GM12878 (cell line): ENCODE results near the gene LAIR1. TPM values are rescaled to one million over a fixed set of nuclear protein-coding genes. Genes with fewer than 3 reads are reported as not detected.
A peak's percentile ranks its signal among the peaks of the same experiment; 100 is the strongest.
"Not testable (repeated sequence)": the region's sequence is repeated elsewhere in the genome, so short reads cannot be mapped to it uniquely, and the experiment has no call there.

Source experiments
- ATAC-seq: fragments of 200-7000 bp; cut with Tn5 transposase; 3 replicates; pipeline ENCODE4 v1.9.1; 2020; ENCODE audit warnings: mild to moderate bottlenecking, moderate library complexity
- BruUV-seq: library from RNA; stranded (reverse); fragments of 400-500 nt; replicated peaks from 2 replicates; lab custom pipeline; 2021; lab: Mats Ljungman, UMichigan
- CTCF ChIA-PET: fragments of 300-600 bp; sonication (Branson Sonifier 250); formaldehyde crosslinking; extraction: SDS; loops from one replicate; lab custom pipeline; 2021; ENCODE audit warnings: inconsistent platforms; lab: Yijun Ruan, JAX
- POLR2A ChIA-PET: fragments of 350-600 bp; formaldehyde crosslinking; extraction: SDS; loops from one replicate; lab custom pipeline; 2021; ENCODE audit warnings: inconsistent platforms; lab: Charles Lee
- RAD21 ChIA-PET: fragments of 300-600 bp; sonication (Branson Sonifier 250); formaldehyde crosslinking; loops from one replicate; lab custom pipeline; 2023; ENCODE audit warnings: antibody characterized with exemption; ENCODE audit not compliant: unreplicated experiment; lab: Charles Lee
- SMC1A ChIA-PET: fragments of 300-600 bp; sonication (Branson Sonifier 250); formaldehyde crosslinking; loops from one replicate; lab custom pipeline; 2023; ENCODE audit not compliant: unreplicated experiment, uncharacterized antibody; lab: Charles Lee
- DNase-seq: peaks from one replicate; pipeline ENCODE4 v3.0.0-alpha.2; 2011; ENCODE audit warnings: low read depth, low spot score
- FAIRE-seq: peaks from 3 replicates; lab custom pipeline; 2011; peaks lifted over from hg19 to GRCh38; lab: Jason Lieb, UNC
- H2AFZ ChIP-seq: 2 replicates; pipeline ENCODE4 v1.6.0; 2011; ENCODE audit warnings: low read depth, low read length, control low read depth; ENCODE audit not compliant: control insufficient read depth
- H3K27ac ChIP-seq: 2 replicates; pipeline ENCODE4 v1.5.1; 2011; ENCODE audit warnings: control low read depth; ENCODE audit not compliant: control insufficient read depth, insufficient read depth
- H3K27me3 ChIP-seq, 2 experiments: replicated peaks in 1 of 2; 2 replicates each; pipeline versions ENCODE4 v1.6.0 to v1.6.1; 2011; ENCODE audit warnings: low read length in 1 of 2; ENCODE audit not compliant: control insufficient read depth in 2 of 2, insufficient read depth in 2 of 2
- H3K36me3 ChIP-seq, 2 experiments: 2 replicates each; pipeline ENCODE4 v1.5.1; 2011; ENCODE audit warnings: low read length in 1 of 2; ENCODE audit not compliant: control insufficient read depth in 2 of 2, insufficient read depth in 2 of 2
- H3K4me1 ChIP-seq: 2 replicates; pipeline ENCODE4 v1.6.1; 2011; ENCODE audit warnings: mild to moderate bottlenecking, low read length, moderate library complexity, mixed read lengths; ENCODE audit not compliant: control insufficient read depth, insufficient read depth
- H3K4me2 ChIP-seq: 2 replicates; pipeline ENCODE4 v1.6.0; 2011; ENCODE audit warnings: control low read depth; ENCODE audit not compliant: control insufficient read depth, insufficient read depth
- H3K4me3 ChIP-seq: fragments of 200-600 bp; sonication (generic); 2 replicates; pipeline ENCODE4 v1.5.1; 2016
- H3K79me2 ChIP-seq: 2 replicates; pipeline ENCODE4 v1.6.0; 2011; ENCODE audit warnings: low read length; ENCODE audit not compliant: control insufficient read depth, insufficient read depth
- H3K9ac ChIP-seq: 2 replicates; pipeline ENCODE4 v1.8.0; 2011; ENCODE audit warnings: low read length, control low read depth, mixed read lengths; ENCODE audit not compliant: control insufficient read depth, insufficient read depth
- H3K9me3 ChIP-seq: replicated peaks from 3 replicates; pipeline ENCODE4 v1.5.1; 2011; ENCODE audit warnings: mild to moderate bottlenecking, low read length; ENCODE audit not compliant: control insufficient read depth, insufficient read depth
- H4K20me1 ChIP-seq: 2 replicates; pipeline ENCODE4 v1.6.0; 2011; ENCODE audit not compliant: control insufficient read depth, insufficient read depth
- CTCF ChIP-seq, 3 experiments: IDR thresholded peaks in 2 of 3; conservative IDR thresholded peaks in 1 of 3; 2 replicates each; pipeline ENCODE4 v1.5.1; 2011; ENCODE audit warnings: low read depth in 3 of 3, low read length in 3 of 3, mild to moderate bottlenecking in 3 of 3, control low read depth in 2 of 3, moderate library complexity in 2 of 3, inconsistent platforms in 1 of 3, mixed read lengths in 1 of 3; ENCODE audit not compliant: control insufficient read depth in 2 of 3, insufficient read depth in 1 of 3; ENCODE audit errors: extremely low read depth in 1 of 3
- ETV6 ChIP-seq, 2 experiments: fragments of 450-650 bp in 1 of 2; IDR thresholded peaks in 1 of 2; conservative IDR thresholded peaks in 1 of 2; 2 replicates each; pipeline ENCODE4 v1.6.1; 2014; ENCODE audit warnings: antibody characterized with exemption in 1 of 2, borderline replicate concordance in 1 of 2, low read depth in 1 of 2, mild to moderate bottlenecking in 1 of 2, moderate library complexity in 1 of 2
- RAD21 ChIP-seq: IDR thresholded peaks from 2 replicates; pipeline ENCODE4 v1.6.1; 2011; ENCODE audit warnings: mild to moderate bottlenecking, low read depth, low read length, moderate library complexity; ENCODE audit not compliant: insufficient read depth
- WGBS: methylation state at CpG from one replicate; pipeline ENCODE4 v1.1.6; 2016; ENCODE audit warnings: low lambda C conversion rate; ENCODE audit not compliant: insufficient replicate concordance, insufficient coverage; ENCODE audit errors: missing lambda C conversion rate; 5-methylcytosine and 5-hydroxymethylcytosine counted together
- in situ Hi-C: fragments of 300-500 bp; cut with MboI; formaldehyde crosslinking; loops from 9 replicates; pipeline ENCODE4 v1.14.3; 2018; ENCODE audit warnings: mixed read lengths
- intact Hi-C: fragments of 100-400 bp; cut with micrococcal nuclease; formaldehyde crosslinking; loops from one replicate; pipeline ENCODE4 v1.14.2; 2022; ENCODE audit not compliant: unreplicated experiment
- polyA plus RNA-seq, 11 experiments: library from polyadenylated mRNA; depleted of rRNA in 4 of 11; unstranded in 6 of 11; stranded (reverse) in 5 of 11; fragments of >200 nt; fragmentation: Nextera tagmentation in 4 of 11; fragmentation: Illumina TruSeq in 1 of 11; extraction: Ambion mirVana in 4 of 11; extraction: Trizol in 1 of 11; gene quantifications; 1 replicate in 1 of 11; 2 replicates in 10 of 11; pipeline versions ENCODE4 v1.2.1 to v1.2.3, GENCODE V29; 2011 to 2016; ENCODE audit warnings: inconsistent platforms in 2 of 11, missing spikeins in 2 of 11, low read depth in 1 of 11
- total RNA-seq, 4 experiments: library from RNA; depleted of rRNA in 3 of 4; stranded (reverse); fragments of >200 nt in 3 of 4; fragmentation: Illumina TruSeq in 1 of 4; extraction: Trizol in 1 of 4; gene quantifications; 2 replicates each; pipeline versions ENCODE4 v1.2.1 to v1.2.3, GENCODE V29; 2013 to 2021

The LAIR1 gene
- total and polyA plus RNA-seq, 10 of the 15 experiments (the other 5 are each of a cell fraction or from before 2014, with no cell fraction given), result 8.6 to 58.2 (median 35.3) TPM

DNA sequence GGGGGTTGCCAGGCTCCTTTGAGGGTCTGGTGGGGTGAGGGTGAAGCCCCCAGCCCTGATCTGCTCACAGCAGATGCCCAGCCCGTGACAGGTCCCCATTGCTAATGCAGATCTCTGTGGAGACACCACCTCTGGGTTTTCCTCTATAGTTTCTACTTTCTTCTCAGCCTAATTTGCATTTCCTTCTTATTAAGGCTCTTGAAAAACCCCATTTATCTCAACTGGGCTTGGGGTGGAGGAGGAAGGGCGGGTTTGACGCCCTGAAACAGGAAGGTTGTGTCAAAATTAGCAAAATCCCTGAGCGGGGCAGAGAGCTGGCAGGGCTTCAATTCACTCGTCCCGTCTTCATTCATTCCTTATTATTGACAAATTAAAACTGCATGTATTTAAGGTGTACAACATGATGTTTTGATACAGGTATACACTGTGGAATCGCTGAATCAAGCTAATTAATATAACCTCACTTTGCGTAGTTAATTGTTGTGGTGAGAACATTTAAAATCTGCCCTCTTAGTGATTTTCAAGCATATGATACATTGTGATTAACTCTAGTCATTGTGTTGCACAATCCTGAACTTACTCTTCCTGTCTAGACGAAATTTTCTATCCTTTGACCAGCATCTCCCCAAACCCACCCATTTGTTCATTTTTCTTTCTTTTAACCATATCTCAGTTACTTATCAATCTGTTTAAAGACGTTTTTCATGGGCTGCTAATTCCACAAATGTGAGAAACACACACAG, 2.9 kb downstream of the LAIR1 start:
- intact Hi-C loops, H3K4me1 ChIP-seq, H4K20me1 ChIP-seq, H3K27ac ChIP-seq: not testable (repeated sequence)
- SMC1A ChIA-PET, result interaction anchor here (0.9 to 1.5 kb wide), 5 partner anchors 10 to 29 kb away, joined by 3 to 10 read pairs (median 7); no protein-coding TSS in a partner anchor
- CTCF ChIA-PET, result interaction anchor here (1.0 to 1.4 kb wide), 4 partner anchors 10 to 38 kb away, joined by 3 to 15 read pairs (median 6); no protein-coding TSS in a partner anchor
- TF ChIP-seq ETV6 (conservative IDR thresholded peaks at IDR 0.05 in 1 of 2, IDR thresholded peaks at IDR 0.05 in 1 of 2; ENCODE audit: borderline replicate concordance in 1 of 2, low read depth in 1 of 2), result 0 out of 4 replicates have a peak, but pooled peaks of 1 of the 2 experiments have one; percentile 24
- TF ChIP-seq, all 136 proteins: peak for 1; not testable (repeated sequence) for 135
- RAD21 ChIA-PET, result interaction anchor here (0.8 to 1.5 kb wide), 4 partner anchors 10 to 26 kb away, joined by 3 to 6 read pairs (median 4); no protein-coding TSS in a partner anchor
- DNase-seq, H3K27me3 ChIP-seq, BruUV-seq, H3K9ac ChIP-seq, H3K4me2 ChIP-seq, H3K4me3 ChIP-seq, H3K36me3 ChIP-seq, H3K9me3 ChIP-seq, H3K79me2 ChIP-seq, H2AFZ ChIP-seq, in situ Hi-C loops: not testable (repeated sequence)
- ATAC-seq (peak; percentile 66), FAIRE-seq (peak; percentile 66)
- POLR2A ChIA-PET, result interaction anchor here (0.9 to 1.1 kb wide), 3 partner anchors 8 to 17 kb away, joined by 3 to 7 read pairs (median 4); no protein-coding TSS in a partner anchor
- WGBS, result 0% methylated on average over 5 of the region's 10 CpGs

DNA sequence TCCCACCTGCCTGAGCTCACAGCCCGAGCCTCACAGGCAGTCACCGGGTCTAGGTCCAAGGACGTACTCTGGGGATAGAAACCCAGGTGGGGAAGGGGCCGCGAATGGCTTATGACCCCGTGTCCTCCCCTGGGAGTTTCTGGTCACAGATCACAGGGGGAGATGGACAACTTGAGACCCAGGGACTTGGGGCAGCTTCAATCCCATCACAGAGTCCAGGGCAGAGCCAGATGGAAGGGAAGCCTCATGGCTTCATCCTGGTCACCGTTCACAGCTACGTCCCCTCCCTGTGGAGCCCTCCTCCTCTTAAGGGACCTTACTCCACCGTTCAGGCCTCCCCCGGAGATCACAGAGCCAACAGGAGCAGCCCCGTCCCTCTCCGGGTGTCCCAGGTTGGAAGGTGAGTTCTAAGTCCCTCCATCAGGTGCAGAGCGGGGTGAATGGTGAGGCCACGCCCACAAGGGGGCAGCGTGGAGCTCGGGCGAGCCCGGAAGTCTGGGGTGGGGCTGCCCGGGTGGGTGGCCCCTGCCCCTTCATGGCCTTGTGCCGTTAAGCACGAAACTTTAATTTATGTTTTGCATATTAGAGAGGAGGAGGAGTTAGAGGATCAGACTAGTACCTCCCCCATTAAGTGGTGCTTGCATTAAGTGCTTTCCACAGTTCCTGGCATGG, 5.4 kb downstream of the LAIR1 start:
- peak; percentile 91 for ATAC-seq
- H2AFZ ChIP-seq, DNase-seq, H3K9ac ChIP-seq, in situ Hi-C loops, H3K27me3 ChIP-seq, H3K27ac ChIP-seq, H3K36me3 ChIP-seq, H3K9me3 ChIP-seq, intact Hi-C loops, H3K4me1 ChIP-seq, H3K79me2 ChIP-seq, H3K4me2 ChIP-seq, H4K20me1 ChIP-seq, H3K4me3 ChIP-seq, POLR2A ChIA-PET, RAD21 ChIA-PET, BruUV-seq: not testable (repeated sequence)
- SMC1A ChIA-PET, result interaction anchor here (1.1 kb wide), 1 partner anchor 29 kb away, joined by 4 read pairs; no protein-coding TSS in a partner anchor
- WGBS, result 6% methylated on average over 12 of the region's 21 CpGs
- FAIRE-seq, result peak; percentile 95
- CTCF ChIA-PET, result interaction anchor here (1.1 to 1.2 kb wide), 2 partner anchors 32 to 33 kb away, joined by 3 to 9 read pairs; no protein-coding TSS in a partner anchor
- peak; percentile 25; the same call in 1 of the 2 replicates for TF ChIP-seq RAD21
- peak in 1 of 3 experiments; percentile 32; a peak in 1 of 6 replicates for TF ChIP-seq CTCF (IDR thresholded peaks at IDR 0.05 in 2 of 3, conservative IDR thresholded peaks at IDR 0.05 in 1 of 3; ENCODE audit: control insufficient read depth in 2 of 3, extremely low read depth in 1 of 3, insufficient read depth in 1 of 3, low read depth in 3 of 3, low read length in 3 of 3)
